GM19452 (cell line): Measurements from ENCODE around the gene CD1B.
"Not testable (repeated sequence)": the region's sequence is repeated elsewhere in the genome, so short reads cannot be mapped to it uniquely, and the experiment has no call there.

Experiments used
- ATAC-seq: cut with Tn5 transposase; IDR thresholded peaks from one replicate; pipeline ENCODE4 v1.9.1; 2021; ENCODE audit not compliant: unreplicated experiment

CD1B gene

GRCh38 chr1:158329300-158329699 is 2.0 kb downstream of the CD1B start:
- ATAC-seq: no peak

GRCh38 chr1:158328426-158328825 is 2.9 kb downstream of the CD1B start:
- ATAC-seq: no peak

GRCh38 chr1:158327481-158327880 is 3.9 kb downstream of the CD1B start:
- ATAC-seq: no peak

- ATAC-seq: no peak
These were observed 6.9 kb downstream of the CD1B start for GRCh38 chr1:158324395-158324794.

- no peak for ATAC-seq
These were observed 7.5 kb downstream of the CD1B start for GRCh38 chr1:158323866-158324265.

- ATAC-seq: peak; percentile 55
These were observed 20.3 kb downstream of the CD1B start for GRCh38 chr1:158311066-158311465.

GRCh38 chr1:158310623-158311022 is 20.7 kb downstream of the CD1B start:
- peak; percentile 46 for ATAC-seq

- ATAC-seq: no peak
These were observed 35.5 kb downstream of the CD1B start for GRCh38 chr1:158295791-158296190.

- ATAC-seq: no peak
These were observed 40.9 kb downstream of the CD1B start for GRCh38 chr1:158290321-158290844.

- ATAC-seq: no peak
These were observed 41.5 kb downstream of the CD1B start, which contains the start of gene CD1C for GRCh38 chr1:158289811-158290210. Gene CD1C, plus strand, starts transcription at chr1:158289923. Its CDS starts 142 bp downstream, at chr1:158290065.

- no peak for ATAC-seq
These were observed 44.4 kb downstream of the CD1B start for GRCh38 chr1:158286941-158287346.

GRCh38 chr1:158286487-158286886 is 44.8 kb downstream of the CD1B start:
- ATAC-seq: no peak

- ATAC-seq: peak; percentile 65
These were observed 45.5 kb downstream of the CD1B start for GRCh38 chr1:158285756-158286241.

GRCh38 chr1:158283965-158284364 is 47.4 kb downstream of the CD1B start:
- peak; percentile 60 for ATAC-seq

GRCh38 chr1:158282421-158282820 is 48.9 kb downstream of the CD1B start:
- not testable (repeated sequence) for ATAC-seq
